SK-N-SH (cell line): ENCODE results near the gene C2orf72.

Experiments
- GABPA ChIP-seq: IDR thresholded peaks from 2 replicates; pipeline ENCODE4 v1.4.0; 2012; ENCODE audit warnings: low read depth, mild to moderate bottlenecking
- NFIC ChIP-seq: IDR thresholded peaks from 2 replicates; pipeline ENCODE4 v1.4.0; 2012; ENCODE audit warnings: borderline replicate concordance
- POLR2AphosphoS5 ChIP-seq: IDR thresholded peaks from 2 replicates; pipeline ENCODE4 v1.6.1; 2012; ENCODE audit warnings: low read depth, low read length
- RAD21 ChIP-seq: IDR thresholded peaks from 2 replicates; pipeline ENCODE4 v1.6.1; 2012; ENCODE audit warnings: mild to moderate bottlenecking, low read length
- TF ChIP-seq, protein P1 (sequence below): fragments of 200-600 bp; sonication (generic); IDR thresholded peaks from 2 replicates; pipeline ENCODE4 v1.6.1; 2017; ENCODE audit warnings: antibody characterized with exemption, mild to moderate bottlenecking, moderate library complexity
- TF ChIP-seq, protein P2 (sequence below): IDR thresholded peaks from 2 replicates; pipeline ENCODE4 v1.6.1; 2012; ENCODE audit warnings: mild to moderate bottlenecking, low read depth, low read length, moderate library complexity
- TF ChIP-seq, protein P3 (sequence below): IDR thresholded peaks from 2 replicates; pipeline ENCODE4 v1.4.0; 2012; ENCODE audit warnings: low read depth

DNA sequence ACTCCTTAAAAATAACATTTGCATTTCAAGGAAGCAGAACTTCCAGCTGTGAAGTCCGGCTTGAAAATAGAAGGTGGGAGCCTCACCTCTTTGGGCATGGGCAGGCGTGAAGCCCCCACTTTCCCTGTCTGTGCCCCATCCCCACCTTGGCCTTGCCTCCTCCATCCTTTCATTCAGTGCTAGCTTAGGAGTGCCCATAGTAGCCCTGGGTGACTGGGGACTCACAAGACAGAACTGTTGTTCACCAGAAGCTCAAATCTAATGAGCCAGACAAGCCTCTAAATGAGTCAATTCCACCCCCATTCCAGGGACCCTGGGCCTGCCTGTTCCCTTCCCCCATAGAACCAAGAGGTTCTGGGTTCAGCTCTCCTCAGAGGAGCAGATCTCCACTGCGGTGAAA, 21.4 kb upstream of the C2orf72 start:
- TF ChIP-seq, protein P1, sequence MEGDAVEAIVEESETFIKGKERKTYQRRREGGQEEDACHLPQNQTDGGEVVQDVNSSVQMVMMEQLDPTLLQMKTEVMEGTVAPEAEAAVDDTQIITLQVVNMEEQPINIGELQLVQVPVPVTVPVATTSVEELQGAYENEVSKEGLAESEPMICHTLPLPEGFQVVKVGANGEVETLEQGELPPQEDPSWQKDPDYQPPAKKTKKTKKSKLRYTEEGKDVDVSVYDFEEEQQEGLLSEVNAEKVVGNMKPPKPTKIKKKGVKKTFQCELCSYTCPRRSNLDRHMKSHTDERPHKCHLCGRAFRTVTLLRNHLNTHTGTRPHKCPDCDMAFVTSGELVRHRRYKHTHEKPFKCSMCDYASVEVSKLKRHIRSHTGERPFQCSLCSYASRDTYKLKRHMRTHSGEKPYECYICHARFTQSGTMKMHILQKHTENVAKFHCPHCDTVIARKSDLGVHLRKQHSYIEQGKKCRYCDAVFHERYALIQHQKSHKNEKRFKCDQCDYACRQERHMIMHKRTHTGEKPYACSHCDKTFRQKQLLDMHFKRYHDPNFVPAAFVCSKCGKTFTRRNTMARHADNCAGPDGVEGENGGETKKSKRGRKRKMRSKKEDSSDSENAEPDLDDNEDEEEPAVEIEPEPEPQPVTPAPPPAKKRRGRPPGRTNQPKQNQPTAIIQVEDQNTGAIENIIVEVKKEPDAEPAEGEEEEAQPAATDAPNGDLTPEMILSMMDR: no peak
- TF ChIP-seq, protein P2, sequence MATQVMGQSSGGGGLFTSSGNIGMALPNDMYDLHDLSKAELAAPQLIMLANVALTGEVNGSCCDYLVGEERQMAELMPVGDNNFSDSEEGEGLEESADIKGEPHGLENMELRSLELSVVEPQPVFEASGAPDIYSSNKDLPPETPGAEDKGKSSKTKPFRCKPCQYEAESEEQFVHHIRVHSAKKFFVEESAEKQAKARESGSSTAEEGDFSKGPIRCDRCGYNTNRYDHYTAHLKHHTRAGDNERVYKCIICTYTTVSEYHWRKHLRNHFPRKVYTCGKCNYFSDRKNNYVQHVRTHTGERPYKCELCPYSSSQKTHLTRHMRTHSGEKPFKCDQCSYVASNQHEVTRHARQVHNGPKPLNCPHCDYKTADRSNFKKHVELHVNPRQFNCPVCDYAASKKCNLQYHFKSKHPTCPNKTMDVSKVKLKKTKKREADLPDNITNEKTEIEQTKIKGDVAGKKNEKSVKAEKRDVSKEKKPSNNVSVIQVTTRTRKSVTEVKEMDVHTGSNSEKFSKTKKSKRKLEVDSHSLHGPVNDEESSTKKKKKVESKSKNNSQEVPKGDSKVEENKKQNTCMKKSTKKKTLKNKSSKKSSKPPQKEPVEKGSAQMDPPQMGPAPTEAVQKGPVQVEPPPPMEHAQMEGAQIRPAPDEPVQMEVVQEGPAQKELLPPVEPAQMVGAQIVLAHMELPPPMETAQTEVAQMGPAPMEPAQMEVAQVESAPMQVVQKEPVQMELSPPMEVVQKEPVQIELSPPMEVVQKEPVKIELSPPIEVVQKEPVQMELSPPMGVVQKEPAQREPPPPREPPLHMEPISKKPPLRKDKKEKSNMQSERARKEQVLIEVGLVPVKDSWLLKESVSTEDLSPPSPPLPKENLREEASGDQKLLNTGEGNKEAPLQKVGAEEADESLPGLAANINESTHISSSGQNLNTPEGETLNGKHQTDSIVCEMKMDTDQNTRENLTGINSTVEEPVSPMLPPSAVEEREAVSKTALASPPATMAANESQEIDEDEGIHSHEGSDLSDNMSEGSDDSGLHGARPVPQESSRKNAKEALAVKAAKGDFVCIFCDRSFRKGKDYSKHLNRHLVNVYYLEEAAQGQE: no peak
- TF ChIP-seq POLR2AphosphoS5 (no peak), GABPA (no peak), RAD21 (no peak), NFIC (no peak)
- TF ChIP-seq, protein P3, sequence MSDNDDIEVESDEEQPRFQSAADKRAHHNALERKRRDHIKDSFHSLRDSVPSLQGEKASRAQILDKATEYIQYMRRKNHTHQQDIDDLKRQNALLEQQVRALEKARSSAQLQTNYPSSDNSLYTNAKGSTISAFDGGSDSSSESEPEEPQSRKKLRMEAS: no peak
